ENCODE results near the gene ANKRD45.
"Not testable (repeated sequence)": the region's sequence is repeated elsewhere in the genome, so short reads cannot be mapped to it uniquely, and the experiment has no call there.

The ANKRD45 gene

DNA sequence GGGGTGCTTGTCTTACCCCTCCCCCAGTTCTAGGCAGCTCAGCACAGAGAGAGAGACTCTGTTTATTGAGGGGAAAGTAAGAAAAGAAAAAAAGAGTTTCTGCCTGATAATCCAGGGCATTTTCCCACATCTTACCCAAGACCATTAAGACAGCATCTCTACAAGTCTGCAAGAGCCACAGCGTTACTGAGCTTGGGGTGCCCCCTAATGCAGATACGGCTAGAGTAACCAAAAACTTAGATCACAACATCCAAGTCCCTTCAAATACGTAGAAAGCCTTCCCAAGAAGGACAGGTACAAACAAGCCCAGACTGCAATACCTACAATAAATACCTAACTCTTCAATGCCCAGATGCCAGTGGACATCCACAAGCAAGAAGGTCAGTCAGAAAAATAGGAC is 40.8 kb downstream of the ANKRD45 start:
- TF ChIP-seq JUND (IDR thresholded peaks at IDR 0.05; ENCODE audit: low read depth), result no peak
- DNase-seq (ENCODE audit: low read depth in 1 of 2, low spot score in 1 of 2), result no peak
- in situ Hi-C loops (cut with HindIII; ENCODE audit: low pct_unique_long_range_greater_than_20kb, low sequenced_read_pairs), result no loop called here

DNA sequence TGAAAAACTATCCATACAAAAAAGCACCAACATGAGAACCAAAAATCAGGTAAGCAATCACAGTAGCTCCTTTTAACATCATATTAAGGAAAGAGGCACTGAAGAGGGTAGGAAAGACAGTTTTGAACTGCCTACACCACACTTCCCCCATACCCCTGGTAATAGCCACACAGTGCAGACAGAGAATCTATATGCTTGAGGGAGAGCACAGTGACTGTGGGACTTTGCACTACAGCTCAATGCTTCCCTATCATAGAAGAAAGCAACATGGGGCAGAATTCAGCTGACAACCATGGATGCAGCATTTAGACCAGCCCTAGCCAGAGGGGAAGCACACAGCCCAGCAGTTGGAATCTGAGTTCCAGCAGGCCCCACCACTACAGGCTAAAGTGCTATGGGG is 42.4 kb downstream of the ANKRD45 start:
- in situ Hi-C loops (cut with HindIII; ENCODE audit: low pct_unique_long_range_greater_than_20kb, low sequenced_read_pairs), result no loop called here
- no peak for TF ChIP-seq JUND (IDR thresholded peaks at IDR 0.05; ENCODE audit: low read depth)
- DNase-seq (ENCODE audit: low read depth in 1 of 2, low spot score in 1 of 2), result no peak

DNA sequence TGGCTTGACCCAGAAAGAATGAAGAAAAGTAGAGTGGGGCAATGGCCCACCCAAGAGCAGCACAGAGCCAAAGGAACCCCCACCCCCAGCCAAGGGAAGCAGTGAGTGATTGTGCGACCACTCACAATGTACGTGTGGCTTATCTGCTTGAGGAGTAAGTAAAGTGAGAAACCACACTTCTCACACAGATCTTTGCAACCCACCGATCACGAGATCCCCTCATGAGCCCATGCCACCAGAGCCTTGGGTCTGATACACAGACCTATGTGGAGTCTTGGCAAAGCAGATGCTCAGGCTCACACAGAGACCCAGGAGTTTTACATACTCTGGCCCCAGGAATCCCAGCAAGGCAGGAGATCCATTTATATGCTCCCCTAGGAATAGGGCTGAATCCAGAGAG is 52.8 kb downstream of the ANKRD45 start:
- in situ Hi-C loops (cut with HindIII; ENCODE audit: low pct_unique_long_range_greater_than_20kb, low sequenced_read_pairs), result no loop called here
- TF ChIP-seq JUND (IDR thresholded peaks at IDR 0.05; ENCODE audit: low read depth), result no peak
- no peak for DNase-seq (ENCODE audit: low read depth in 1 of 2, low spot score in 1 of 2)

DNA sequence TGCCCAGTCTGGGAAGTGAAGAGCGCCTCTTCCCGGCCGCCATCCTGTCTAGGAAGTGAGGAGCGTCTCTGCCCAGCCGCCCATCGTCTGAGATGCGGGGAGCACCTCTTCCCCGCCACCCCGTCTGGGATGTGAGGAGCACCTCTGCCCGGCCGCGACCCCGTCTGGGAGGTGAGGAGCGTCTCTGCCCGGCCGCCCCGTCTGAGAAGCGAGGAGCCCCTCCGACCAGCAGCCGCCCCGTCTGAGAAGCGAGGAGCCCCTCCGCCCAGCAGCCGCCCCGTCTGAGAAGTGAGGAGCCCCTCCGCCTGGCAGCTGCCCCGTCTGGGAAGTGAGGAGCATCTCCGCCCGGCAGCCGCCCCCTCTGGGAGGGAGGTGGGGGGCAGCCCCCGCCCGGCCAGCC is 56.6 kb downstream of the ANKRD45 start:
- in situ Hi-C loops (cut with HindIII; ENCODE audit: low pct_unique_long_range_greater_than_20kb, low sequenced_read_pairs); DNase-seq (ENCODE audit: low read depth in 1 of 2, low spot score in 1 of 2): not testable (repeated sequence)

DNA sequence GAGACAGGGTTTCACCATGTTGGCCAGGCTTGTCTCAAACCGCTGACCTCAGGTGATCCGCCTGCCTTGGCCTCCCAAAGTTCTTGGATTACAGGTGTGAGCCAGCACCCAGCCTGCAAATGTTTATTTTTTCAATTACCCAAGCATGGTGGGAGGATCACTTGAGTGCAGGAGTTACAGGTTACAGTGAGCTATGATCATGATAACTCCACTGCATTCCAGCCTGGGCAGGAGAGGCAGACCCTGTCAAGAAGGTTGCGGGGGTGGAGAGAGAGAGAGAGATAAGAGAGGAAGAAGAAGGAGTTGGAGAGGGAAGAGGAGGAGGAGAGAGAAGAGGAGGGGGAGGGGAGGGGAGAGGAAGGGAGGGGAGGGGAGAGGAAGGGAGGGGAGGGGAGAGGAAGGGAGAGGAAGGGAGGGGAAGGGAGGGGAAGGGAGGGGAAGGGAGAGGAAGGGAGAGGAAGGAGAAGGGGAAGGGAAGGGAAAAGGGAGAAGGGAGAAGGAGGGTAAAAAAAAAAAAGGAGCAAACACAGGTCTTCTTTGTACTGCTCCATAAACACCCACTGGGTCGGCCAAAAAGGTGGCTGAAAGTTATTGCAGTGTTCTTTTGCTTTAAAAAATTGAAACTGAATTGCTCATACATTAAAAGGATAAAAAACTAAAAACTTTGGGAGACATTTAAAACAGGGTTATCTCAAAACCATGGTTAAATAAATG is 61.0 kb downstream of the ANKRD45 start:
- no peak for TF ChIP-seq JUND (IDR thresholded peaks at IDR 0.05; ENCODE audit: low read depth)
- no peak for DNase-seq (ENCODE audit: low read depth in 1 of 2, low spot score in 1 of 2)

DNA sequence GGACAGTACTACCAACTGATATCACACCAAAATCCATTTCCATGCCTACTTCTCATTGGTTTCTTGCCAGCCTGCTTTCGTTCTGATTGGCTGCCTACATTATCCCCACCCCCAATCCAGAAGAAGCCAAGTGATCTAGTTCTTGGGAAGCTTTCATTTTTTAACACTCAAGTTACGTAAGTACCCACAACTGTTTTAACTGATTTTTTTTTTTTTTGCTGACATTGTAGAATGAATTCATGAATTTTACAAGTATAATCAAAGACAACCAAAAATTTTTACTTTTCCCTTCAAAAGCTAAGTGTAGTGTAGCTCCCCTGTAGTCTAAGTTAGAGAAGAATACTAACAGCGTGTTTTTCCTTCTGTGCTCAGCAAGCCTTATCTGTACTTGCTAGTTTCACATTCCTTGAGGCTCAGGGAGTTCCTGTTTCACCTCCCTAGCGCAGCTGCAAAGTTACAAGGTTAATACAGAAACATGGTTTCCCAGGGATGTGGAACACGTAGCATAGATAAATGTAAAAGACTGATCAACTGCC is 66.5 kb downstream of the ANKRD45 start, which contains the start of gene SLC9C2:
Gene SLC9C2, minus strand, starts transcription at position 17 of the 536 bp plus-strand sequence. CDS start 1,296 bp downstream, outside the sequence.
- DNase-seq (ENCODE audit: low read depth in 1 of 2, low spot score in 1 of 2), result peak in 1 of 2 experiments; percentile 23
- no peak for TF ChIP-seq JUND (IDR thresholded peaks at IDR 0.05; ENCODE audit: low read depth)
- in situ Hi-C loops (cut with HindIII; ENCODE audit: low pct_unique_long_range_greater_than_20kb, low sequenced_read_pairs), result no loop called here

More for the DNA sequence above, 61.0 kb downstream of the ANKRD45 start:
- in situ Hi-C loops (cut with HindIII; ENCODE audit: low pct_unique_long_range_greater_than_20kb, low sequenced_read_pairs), result no loop called here

DNA sequence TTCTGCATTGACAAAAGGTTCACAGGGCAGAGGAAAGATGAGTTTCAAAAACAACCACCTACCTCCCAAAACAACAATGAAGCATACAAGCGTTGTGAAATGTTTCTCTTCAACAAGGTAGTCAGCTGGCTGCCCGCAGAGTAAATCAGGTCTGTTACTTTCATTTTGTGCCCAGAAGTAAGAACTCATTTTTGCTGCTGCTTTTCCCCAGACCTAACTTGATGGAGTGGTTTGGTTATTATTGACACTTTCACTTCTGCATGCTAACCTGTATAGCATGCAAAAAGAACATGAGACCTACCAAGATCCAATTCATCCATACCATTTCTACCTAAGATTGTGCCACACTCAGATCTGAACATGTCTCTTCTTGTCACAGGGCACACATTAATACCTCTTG is 68.1 kb downstream of the ANKRD45 start:
- no peak for DNase-seq (ENCODE audit: low read depth in 1 of 2, low spot score in 1 of 2)
- in situ Hi-C loops (cut with HindIII; ENCODE audit: low pct_unique_long_range_greater_than_20kb, low sequenced_read_pairs), result no loop called here
- TF ChIP-seq JUND (IDR thresholded peaks at IDR 0.05; ENCODE audit: low read depth), result no peak

DNA sequence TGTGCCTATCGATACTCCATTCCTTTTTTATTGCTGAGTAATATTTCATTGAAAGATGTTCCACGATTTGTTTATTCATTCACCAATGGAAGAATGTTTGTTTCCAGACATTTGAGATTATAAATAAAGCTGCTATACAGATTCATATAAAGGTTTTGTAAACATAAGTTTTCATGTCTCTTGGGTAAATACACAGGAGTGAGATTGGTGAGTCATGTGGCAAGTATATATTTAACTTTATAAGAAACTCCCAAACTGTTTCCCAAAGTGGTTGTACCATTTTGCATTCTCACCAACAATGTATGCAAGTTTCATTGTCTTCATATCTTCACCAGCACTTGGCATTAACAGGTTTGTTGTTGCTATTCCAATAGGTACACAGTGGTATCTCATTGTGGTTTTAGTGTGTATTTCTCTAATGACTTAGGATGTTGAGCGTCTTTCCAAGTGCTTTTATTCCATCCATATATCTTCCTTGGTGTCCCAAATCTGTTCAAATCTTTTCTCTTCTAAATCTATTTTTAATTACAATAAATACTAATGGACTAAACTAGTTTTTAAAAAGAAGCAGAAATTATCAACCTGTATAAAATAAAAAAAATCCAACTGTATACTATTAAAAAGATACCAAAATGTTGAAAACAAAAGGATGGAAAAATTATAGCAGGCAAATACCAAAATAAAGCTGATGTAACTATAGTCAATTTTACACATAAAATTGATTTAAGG is 73.4 kb downstream of the ANKRD45 start:
- DNase-seq (ENCODE audit: low read depth in 1 of 2, low spot score in 1 of 2), result no peak
- in situ Hi-C loops (cut with HindIII; ENCODE audit: low pct_unique_long_range_greater_than_20kb, low sequenced_read_pairs), result no loop called here
- TF ChIP-seq JUND (IDR thresholded peaks at IDR 0.05; ENCODE audit: low read depth), result no peak

DNA sequence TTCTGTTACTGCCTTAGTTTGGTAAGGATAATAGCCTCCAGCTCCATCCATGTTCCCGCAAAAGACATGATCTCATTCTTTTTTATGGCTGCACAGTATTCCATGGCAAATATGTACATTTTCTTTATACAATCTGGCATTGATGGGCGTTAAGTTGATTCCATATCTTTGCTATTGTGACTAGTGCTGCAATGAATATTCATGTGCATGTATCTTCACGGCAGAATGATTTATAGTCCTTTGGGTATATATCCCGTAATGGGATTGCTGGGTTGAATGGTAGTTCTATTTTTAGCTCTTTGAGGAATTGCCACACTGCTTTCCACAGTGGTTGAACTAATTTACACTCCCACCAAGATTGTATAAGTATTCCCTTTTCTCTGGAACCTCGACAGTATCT is 78.5 kb downstream of the ANKRD45 start:
- DNase-seq (ENCODE audit: low read depth in 1 of 2, low spot score in 1 of 2); in situ Hi-C loops (cut with HindIII; ENCODE audit: low pct_unique_long_range_greater_than_20kb, low sequenced_read_pairs): not testable (repeated sequence)

DNA sequence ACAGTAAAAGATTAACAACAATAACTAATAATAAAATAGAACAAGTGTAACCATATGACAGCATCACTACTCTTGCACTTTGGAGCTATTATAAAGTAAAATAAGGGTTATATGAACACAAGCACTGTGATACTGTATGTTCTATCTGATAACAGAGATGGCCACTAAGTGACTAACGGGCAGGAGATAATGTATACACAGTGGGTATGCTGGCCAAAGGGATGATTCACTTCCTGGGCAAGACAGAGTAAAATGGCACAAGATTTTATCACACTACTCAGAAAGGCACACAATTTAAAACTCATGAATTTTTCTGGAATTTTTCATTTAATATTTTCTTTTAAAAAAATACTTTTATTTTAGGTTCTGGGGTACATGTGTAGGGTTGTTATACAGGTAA is 79.1 kb downstream of the ANKRD45 start:
- TF ChIP-seq JUND (IDR thresholded peaks at IDR 0.05; ENCODE audit: low read depth), result no peak
- in situ Hi-C loops (cut with HindIII; ENCODE audit: low pct_unique_long_range_greater_than_20kb, low sequenced_read_pairs), result no loop called here
- no peak for DNase-seq (ENCODE audit: low read depth in 1 of 2, low spot score in 1 of 2)

DNA sequence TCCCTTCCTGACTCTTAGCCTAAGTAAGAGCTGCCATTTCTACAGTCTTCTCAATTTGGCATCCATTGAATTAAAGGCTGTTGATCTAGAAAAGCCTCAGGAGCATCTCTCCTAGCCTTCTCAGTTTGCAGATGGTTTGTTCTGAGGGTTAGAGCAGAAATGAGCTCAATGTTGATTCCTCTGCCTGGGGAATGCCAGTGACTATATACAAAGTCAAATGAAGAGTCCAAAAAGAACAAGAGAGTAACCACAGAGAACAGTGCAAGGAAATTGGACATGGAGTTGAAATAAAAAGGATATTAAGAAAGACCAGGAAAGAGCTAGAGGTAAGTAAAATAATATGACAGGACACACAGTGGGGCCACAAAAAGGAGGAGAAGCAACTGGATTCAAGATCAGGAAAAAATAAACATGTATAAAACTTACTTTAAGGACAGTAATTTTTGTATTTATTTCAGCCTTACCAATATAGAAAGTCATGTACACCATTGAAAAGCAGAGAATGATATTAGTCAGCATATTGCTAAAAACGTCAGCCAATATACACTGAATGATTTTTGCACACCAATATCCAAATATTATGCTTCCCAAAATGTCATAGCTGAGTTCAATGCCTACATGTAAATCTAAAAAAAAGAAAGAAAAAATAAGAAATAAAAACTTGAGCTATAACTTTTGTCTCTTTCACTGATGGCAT is 88.1 kb downstream of the ANKRD45 start:
- DNase-seq (ENCODE audit: low read depth in 1 of 2, low spot score in 1 of 2), result no peak
- in situ Hi-C loops (cut with HindIII; ENCODE audit: low pct_unique_long_range_greater_than_20kb, low sequenced_read_pairs), result no loop called here
- no peak for TF ChIP-seq JUND (IDR thresholded peaks at IDR 0.05; ENCODE audit: low read depth)

DNA sequence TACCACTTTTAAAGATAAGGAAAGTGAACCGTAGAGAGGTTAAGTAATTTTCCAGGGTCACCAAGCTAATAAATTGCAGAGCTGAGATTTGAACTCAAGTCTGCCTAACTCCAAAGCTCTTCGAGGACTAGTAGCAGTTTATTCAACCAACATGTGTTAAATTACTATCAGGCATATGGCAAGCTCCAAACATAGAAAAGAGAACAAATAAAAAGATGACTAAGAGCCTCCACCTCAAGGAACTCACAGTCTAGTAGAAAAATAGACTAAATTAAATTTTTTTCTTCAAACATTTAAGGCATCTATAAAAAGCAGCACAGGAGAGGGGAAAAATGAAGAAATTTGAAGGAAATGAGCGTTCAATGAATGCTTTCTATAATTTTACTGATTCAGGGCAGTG is 89.0 kb downstream of the ANKRD45 start:
- TF ChIP-seq JUND (IDR thresholded peaks at IDR 0.05; ENCODE audit: low read depth), result no peak
- no peak for DNase-seq (ENCODE audit: low read depth in 1 of 2, low spot score in 1 of 2)
- in situ Hi-C loops (cut with HindIII; ENCODE audit: low pct_unique_long_range_greater_than_20kb, low sequenced_read_pairs), result no loop called here

DNA sequence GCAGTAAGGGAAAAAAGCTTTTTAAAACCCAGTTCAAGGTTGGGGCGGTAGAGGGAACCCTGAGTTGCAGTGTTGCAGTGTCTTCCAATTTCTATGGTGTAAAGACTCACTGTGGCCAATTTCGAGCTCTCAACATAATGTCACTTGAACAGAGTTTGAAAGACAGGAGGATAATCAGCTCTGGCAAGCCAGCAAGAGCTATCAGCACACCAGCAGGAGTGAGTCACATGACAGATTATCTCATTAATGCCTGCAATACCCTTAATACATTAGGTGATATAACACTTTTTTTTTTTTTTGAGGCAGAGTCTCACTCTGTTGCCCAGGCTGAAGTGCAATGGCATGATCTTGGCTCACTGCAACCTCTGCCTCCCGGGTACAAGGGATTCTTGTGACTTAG is 89.6 kb downstream of the ANKRD45 start:
- no peak for DNase-seq (ENCODE audit: low read depth in 1 of 2, low spot score in 1 of 2)
- TF ChIP-seq JUND (IDR thresholded peaks at IDR 0.05; ENCODE audit: low read depth), result no peak
- in situ Hi-C loops (cut with HindIII; ENCODE audit: low pct_unique_long_range_greater_than_20kb, low sequenced_read_pairs), result no loop called here
